H9 (cell line): Measurements from ENCODE around the gene TANGO6. TPM values are rescaled to one million over a fixed set of nuclear protein-coding genes. Genes with fewer than 3 reads are reported as not detected.

ENCODE experiments used
- DNase-seq: peaks from one replicate; pipeline ENCODE4 v3.0.0-alpha.2; 2017
- H2AFZ ChIP-seq: one replicate; pipeline ENCODE4 v1.6.1; 2013; ENCODE audit warnings: mild to moderate bottlenecking, low read length, control low read depth, moderate library complexity
- H2AK5ac ChIP-seq: 2 replicates; pipeline ENCODE4 v1.6.1; 2013; ENCODE audit warnings: low read length, control low read depth, mixed read lengths; ENCODE audit not compliant: insufficient read length
- H2BK120ac ChIP-seq: one replicate; pipeline ENCODE4 v1.6.1; 2013; ENCODE audit warnings: low read depth, mild to moderate bottlenecking, low read length, control low read depth, inconsistent platforms; ENCODE audit not compliant: poor library complexity, severe bottlenecking
- H2BK12ac ChIP-seq: 2 replicates; pipeline ENCODE4 v1.6.1; 2013; ENCODE audit warnings: low read length, control low read depth, mixed read lengths, low read depth; ENCODE audit not compliant: insufficient read length
- H2BK15ac ChIP-seq: 2 replicates; pipeline ENCODE4 v1.6.1; 2013; ENCODE audit warnings: low read depth, low read length, control low read depth
- H2BK20ac ChIP-seq: one replicate; pipeline ENCODE4 v1.6.1; 2013; ENCODE audit warnings: low read depth, mild to moderate bottlenecking, low read length, control low read depth, inconsistent platforms; ENCODE audit not compliant: poor library complexity, severe bottlenecking
- H2BK5ac ChIP-seq: 2 replicates; pipeline ENCODE4 v1.6.1; 2013; ENCODE audit warnings: low read length, control low read depth, mixed read lengths; ENCODE audit not compliant: insufficient read length
- H3K14ac ChIP-seq: 2 replicates; pipeline ENCODE4 v1.6.1; 2013; ENCODE audit warnings: low read length, control low read depth; ENCODE audit not compliant: insufficient read depth
- H3K18ac ChIP-seq: 2 replicates; pipeline ENCODE4 v1.6.1; 2013; ENCODE audit warnings: low read depth, mild to moderate bottlenecking, mixed read lengths, low read length, control low read depth; ENCODE audit not compliant: insufficient read length
- H3K23ac ChIP-seq: 2 replicates; pipeline ENCODE4 v1.6.1; 2013; ENCODE audit warnings: low read length, control low read depth, mixed read lengths, low read depth; ENCODE audit not compliant: insufficient read length
- H3K23me2 ChIP-seq: 2 replicates; pipeline ENCODE4 v1.6.1; 2013; ENCODE audit warnings: low read depth, mild to moderate bottlenecking, mixed read lengths, low read length, control low read depth; ENCODE audit not compliant: insufficient read length, poor library complexity, severe bottlenecking
- H3K27ac ChIP-seq: 2 replicates; pipeline ENCODE4 v1.5.1; 2013; ENCODE audit warnings: low read length, control low read depth, mixed read lengths, low read depth; ENCODE audit not compliant: insufficient read length
- H3K27me3 ChIP-seq: 2 replicates; pipeline ENCODE4 v1.6.1; 2013; ENCODE audit warnings: low read length, control low read depth, inconsistent platforms; ENCODE audit not compliant: insufficient read depth
- H3K4ac ChIP-seq: 2 replicates; pipeline ENCODE4 v1.6.1; 2013; ENCODE audit warnings: low read depth, mild to moderate bottlenecking, control low read depth, inconsistent platforms, low read length, moderate library complexity
- H3K4me1 ChIP-seq: 2 replicates; pipeline ENCODE4 v1.6.1; 2013; ENCODE audit warnings: low read length, control low read depth, inconsistent platforms; ENCODE audit not compliant: insufficient read depth
- H3K4me2 ChIP-seq: 2 replicates; pipeline ENCODE4 v1.6.1; 2013; ENCODE audit warnings: low read length, control low read depth, mixed read lengths; ENCODE audit not compliant: insufficient read length, insufficient read depth
- H3K56ac ChIP-seq: 2 replicates; pipeline ENCODE4 v1.6.1; 2013; ENCODE audit warnings: low read depth, mild to moderate bottlenecking, mixed read lengths, low read length, control low read depth; ENCODE audit not compliant: insufficient read length
- H3K79me1 ChIP-seq: 2 replicates; pipeline ENCODE4 v1.6.1; 2013; ENCODE audit warnings: low read depth, mild to moderate bottlenecking, moderate library complexity, low read length, control low read depth, inconsistent platforms; ENCODE audit not compliant: insufficient read depth, poor library complexity, severe bottlenecking
- H3K79me2 ChIP-seq: 2 replicates; pipeline ENCODE4 v1.6.1; 2013; ENCODE audit warnings: low read length, control low read depth, inconsistent platforms; ENCODE audit not compliant: insufficient read depth
- H3K9ac ChIP-seq: 2 replicates; pipeline ENCODE4 v1.6.1; 2013; ENCODE audit warnings: low read length, control low read depth, mixed read lengths; ENCODE audit not compliant: insufficient read length; ENCODE audit errors: extremely low read depth
- H3K9me3 ChIP-seq: one replicate; pipeline ENCODE4 v1.6.1; 2013; ENCODE audit warnings: low read depth, low read length, inconsistent platforms; ENCODE audit not compliant: control insufficient read depth
- H3T11ph ChIP-seq: one replicate; pipeline ENCODE4 v1.6.1; 2013; ENCODE audit warnings: mild to moderate bottlenecking, low read length, control low read depth, inconsistent platforms
- H4K20me1 ChIP-seq: one replicate; pipeline ENCODE4 v1.6.1; 2013; ENCODE audit not compliant: control insufficient read depth, insufficient read length, insufficient read depth
- H4K5ac ChIP-seq: 2 replicates; pipeline ENCODE4 v1.6.1; 2013; ENCODE audit warnings: low read depth, mild to moderate bottlenecking, mixed read lengths, low read length, control low read depth; ENCODE audit not compliant: insufficient read length
- H4K8ac ChIP-seq: replicated peaks from 2 replicates; pipeline ENCODE4 v1.6.1; 2013; ENCODE audit warnings: low read length, control low read depth, mixed read lengths, low read depth; ENCODE audit not compliant: insufficient read length
- H4K91ac ChIP-seq: 2 replicates; pipeline ENCODE4 v1.6.1; 2013; ENCODE audit warnings: low read depth, mild to moderate bottlenecking, moderate library complexity, mixed read lengths, low read length, control low read depth; ENCODE audit not compliant: insufficient read length
- H3K27ac Mint-ChIP-seq, 3 experiments: 2 replicates in 2 of 3; 3 replicates in 1 of 3; pipeline ENCODE4 v1.8.0; 2020 to 2021; ENCODE audit warnings: mixed read lengths in 3 of 3, mild to moderate bottlenecking in 1 of 3, moderate library complexity in 1 of 3
- H3K27me3 Mint-ChIP-seq: 2 replicates; pipeline ENCODE4 v1.8.0; 2021; ENCODE audit warnings: low read depth, mild to moderate bottlenecking, moderate library complexity, mixed read lengths
- H3K36me3 Mint-ChIP-seq, 3 experiments: 2 replicates in 2 of 3; 3 replicates in 1 of 3; pipeline ENCODE4 v1.8.0; 2020 to 2021; ENCODE audit warnings: low read depth in 3 of 3, mixed read lengths in 3 of 3; ENCODE audit not compliant: insufficient read depth in 1 of 3
- H3K4me1 Mint-ChIP-seq, 2 experiments: 2 replicates each; pipeline ENCODE4 v1.8.0; 2020; ENCODE audit warnings: mixed read lengths in 2 of 2
- H3K4me3 Mint-ChIP-seq, 2 experiments: 2 replicates in 1 of 2; 3 replicates in 1 of 2; pipeline ENCODE4 v1.8.0; 2020 to 2021; ENCODE audit warnings: mild to moderate bottlenecking in 2 of 2, mixed read lengths in 2 of 2, moderate library complexity in 1 of 2
- H3K9me3 Mint-ChIP-seq, 2 experiments: 2 replicates in 1 of 2; 3 replicates in 1 of 2; pipeline ENCODE4 v1.8.0; 2020; ENCODE audit warnings: mild to moderate bottlenecking in 2 of 2, mixed read lengths in 2 of 2, moderate library complexity in 1 of 2
- CTCF ChIP-seq: fragments of 200-600 bp; sonication (generic); conservative IDR thresholded peaks from 3 replicates; pipeline ENCODE4 v1.8.0; 2021; ENCODE audit warnings: antibody characterized with exemption, mild to moderate bottlenecking
- WGBS: extraction: QIAGEN DNeasy Blood & Tissue Kit; methylation state at CpG from one replicate; pipeline ENCODE4 v1.1.7; 2013; ENCODE audit warnings: missing lambda C conversion rate, low lambda C conversion rate, mixed read lengths; ENCODE audit not compliant: insufficient read length; ENCODE audit errors: extremely low coverage; 5-methylcytosine and 5-hydroxymethylcytosine counted together
- total RNA-seq: library from RNA; stranded (reverse); gene quantifications from 2 replicates; pipeline ENCODE4 v1.2.1, GENCODE V29; 2021

TANGO6 gene
- total RNA-seq, 1 experiment from 2014 or later, result 12.0 TPM

- Histone ChIP-seq H3K56ac (no peak overlapping the region), H2AFZ (no peak overlapping the region), H3K18ac (no peak overlapping the region), H2BK5ac (no peak overlapping the region), H2BK12ac (no peak overlapping the region), H3K27me3 (no peaks in the 10 kb centered on the region), H2BK120ac (no peak overlapping the region), H3K4ac (no peak overlapping the region), H3K27ac (no peak overlapping the region), H3K23ac (no peak overlapping the region), H3K79me2 (no peaks in the 10 kb centered on the region), H3K4me2 (no peak overlapping the region), H3K9ac (no peak overlapping the region), H4K8ac (no peak overlapping the region), H3K14ac (no peak overlapping the region), H3K9me3 (no peaks in the 10 kb centered on the region), H4K91ac (no peak overlapping the region), H3K79me1 (no peaks in the 10 kb centered on the region), H2AK5ac (no peak overlapping the region), H4K20me1 (no peaks in the 10 kb centered on the region), H3K23me2 (no peaks in the 10 kb centered on the region), H4K5ac (no peak overlapping the region), H2BK20ac (no peak overlapping the region), H2BK15ac (no peak overlapping the region), H3T11ph (no peak overlapping the region), H3K4me1 (no peaks in the 10 kb centered on the region)
- Mint-ChIP-seq H3K4me1 (peaks cover 11 to 13% of the 10 kb centered on the region in 2 experiments), H3K27ac (no peak overlapping the region), H3K27me3 (no peaks in the 10 kb centered on the region), H3K4me3 (no peak overlapping the region), H3K9me3 (no peaks in the 10 kb centered on the region), H3K36me3 (peaks cover 0 to 5% (median 0%) of the 10 kb centered on the region in 3 experiments; a peak in 3 of 7 replicates)
- no peak for DNase-seq
- no peak for TF ChIP-seq CTCF
- no CpG with 5 or more reads among the region's 4 CpGs for WGBS
Observed at GRCh38 chr16:68900009-68900408, 56.7 kb downstream of the TANGO6 start.
